ENCODE measurements around the gene GPHN.

Gene GPHN

DNA sequence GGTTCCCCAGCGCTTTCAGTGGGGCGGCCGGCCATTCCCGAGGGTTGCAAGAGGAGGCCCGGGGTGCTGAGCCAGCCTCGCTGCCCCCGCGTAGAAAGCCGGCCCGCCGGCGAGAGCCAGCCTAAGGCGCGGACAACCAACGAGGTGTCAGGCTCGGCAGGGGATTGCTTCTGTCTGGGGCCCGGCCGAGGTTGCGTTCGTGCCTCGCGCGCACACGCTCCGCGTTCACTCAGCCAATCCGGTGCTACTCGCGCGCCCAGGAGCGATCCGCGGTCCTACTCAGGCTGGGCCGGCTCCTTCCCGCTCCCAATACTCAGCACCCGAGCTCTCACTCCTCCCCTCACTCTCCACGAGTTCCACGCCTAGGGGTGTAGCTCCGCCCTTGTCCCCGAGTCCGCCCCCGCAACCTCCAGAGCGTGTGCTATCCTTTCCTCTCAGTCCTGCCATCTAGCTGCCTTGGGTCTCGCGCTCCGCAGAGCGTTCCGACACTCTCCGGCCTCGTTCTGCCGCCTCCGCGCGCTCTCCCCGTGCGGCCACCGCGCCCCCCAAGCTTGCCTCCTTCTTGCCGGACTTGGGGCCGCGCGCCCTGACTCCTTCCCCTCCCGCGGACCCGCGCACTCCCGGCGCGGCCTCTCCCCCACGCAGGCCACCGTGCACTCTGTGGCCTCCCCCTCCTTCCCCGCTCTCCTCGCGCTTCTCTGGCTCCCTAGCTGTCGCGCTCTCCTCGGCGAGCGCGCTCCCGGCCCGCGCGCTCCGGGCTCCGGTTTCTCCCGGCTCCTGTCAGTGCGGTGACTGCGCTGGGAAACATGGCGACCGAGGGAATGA lies at the start of gene GPHN:
Gene GPHN, plus strand, starts transcription at position 426 of the 825 bp plus-strand sequence.
- DNase-seq (ENCODE audit: low spot score): peak; percentile 99

- no peak for DNase-seq (ENCODE audit: low spot score)
Observed at GRCh38 chr14:66459603-66460002, 48.3 kb upstream of the GPHN start.

- DNase-seq (ENCODE audit: low spot score): no peak
Observed at GRCh38 chr14:66464261-66464660, 43.7 kb upstream of the GPHN start.

DNA sequence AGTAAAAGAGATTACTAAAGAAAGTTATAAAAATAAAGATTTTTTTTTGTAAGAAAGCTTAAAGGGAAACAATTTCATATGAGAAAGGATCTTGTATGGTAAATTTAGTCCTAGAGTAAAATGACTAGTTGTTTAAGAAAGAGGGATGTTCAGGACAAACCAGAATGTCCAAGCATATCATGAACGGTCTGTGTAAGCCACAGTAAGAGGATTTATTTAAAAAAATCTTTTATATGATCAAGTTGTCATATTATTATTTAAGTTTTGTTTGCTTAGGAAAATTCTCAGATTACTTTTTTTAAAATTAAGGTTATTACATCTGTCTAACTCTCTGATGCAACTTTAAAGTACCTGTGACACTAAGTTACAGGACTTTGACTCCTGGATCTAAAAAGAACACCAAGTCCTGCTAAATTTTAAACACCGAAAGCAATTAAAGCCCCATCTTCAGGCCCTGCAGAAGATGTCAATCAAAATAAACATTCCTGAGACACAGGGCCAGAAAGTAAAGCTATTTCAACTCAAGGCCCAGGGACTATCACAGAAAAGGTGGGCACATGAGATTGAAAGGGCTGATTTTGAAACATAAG lies 39.1 kb upstream of the GPHN start:
- DNase-seq (ENCODE audit: low spot score): no peak

DNA sequence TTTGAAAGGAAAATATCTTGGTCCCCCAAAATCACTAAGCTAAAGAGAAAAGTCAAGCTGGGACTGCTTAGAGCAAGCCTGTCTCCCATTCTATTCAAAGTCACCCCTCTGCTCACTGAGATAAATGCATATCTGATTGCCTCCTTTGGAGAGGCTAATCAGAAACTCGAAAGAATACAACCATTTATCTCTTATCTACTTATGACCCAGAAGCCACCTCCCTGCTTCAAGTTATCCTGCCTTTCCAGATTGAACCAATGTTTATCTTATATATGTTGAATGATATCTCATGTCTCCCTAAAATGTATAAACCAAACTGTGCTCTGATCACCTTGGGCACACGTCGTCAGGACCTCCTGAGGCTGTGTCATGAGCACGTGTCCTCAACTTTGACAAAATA lies 36.4 kb upstream of the GPHN start:
- DNase-seq (ENCODE audit: low spot score): no peak

DNA sequence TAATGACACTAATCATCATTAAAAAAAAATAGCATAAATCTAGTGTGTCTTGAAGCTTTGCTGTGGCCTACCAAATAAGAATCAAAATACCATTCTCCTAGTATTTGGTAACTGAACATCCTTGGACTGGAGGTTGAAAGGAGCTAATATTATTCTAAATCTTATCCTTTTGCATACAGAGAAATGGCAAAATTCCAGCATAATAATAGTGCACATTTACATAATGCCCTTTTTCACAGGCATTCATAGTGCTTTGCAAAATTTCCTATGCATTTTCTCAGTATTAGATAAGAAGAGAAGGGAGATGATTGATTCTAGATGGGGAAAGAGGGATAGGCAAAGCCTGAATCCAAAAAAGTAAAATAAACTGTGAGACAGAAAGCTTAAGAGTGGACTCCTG lies 35.7 kb upstream of the GPHN start:
- DNase-seq (ENCODE audit: low spot score): no peak

- DNase-seq (ENCODE audit: low spot score): no peak
Observed at GRCh38 chr14:66473223-66473622, 34.7 kb upstream of the GPHN start.

- DNase-seq (ENCODE audit: low spot score): peak; percentile 50
Observed at GRCh38 chr14:66476964-66477363, 31.0 kb upstream of the GPHN start.

DNA sequence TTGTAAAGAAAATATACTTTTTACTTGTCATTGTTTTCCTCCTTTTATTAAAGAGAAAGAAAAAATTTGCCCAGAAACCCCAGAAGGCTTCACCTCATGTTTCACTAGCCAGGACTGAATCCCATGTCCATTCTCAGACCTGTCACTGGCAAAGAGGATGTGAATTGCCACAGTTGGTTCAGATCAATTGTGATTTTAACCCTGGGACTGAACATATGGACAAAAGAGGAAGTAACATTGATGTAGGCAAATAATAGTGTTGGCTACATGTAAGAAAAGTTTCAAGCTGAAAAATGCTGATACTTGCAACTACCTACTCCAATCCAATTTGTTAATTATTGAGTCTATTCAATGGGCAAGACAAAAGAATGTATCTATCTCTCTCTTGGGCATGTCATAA lies 30.4 kb upstream of the GPHN start:
- DNase-seq (ENCODE audit: low spot score): no peak

- no peak for DNase-seq (ENCODE audit: low spot score)
Observed at GRCh38 chr14:66482873-66483272, 25.1 kb upstream of the GPHN start.

GRCh38 chr14:66483322-66483721 lies 24.6 kb upstream of the GPHN start:
- no peak for DNase-seq (ENCODE audit: low spot score)

GRCh38 chr14:66485029-66485428 lies 22.9 kb upstream of the GPHN start:
- DNase-seq (ENCODE audit: low spot score): no peak

- no peak for DNase-seq (ENCODE audit: low spot score)
Observed at GRCh38 chr14:66485910-66486421, 22.0 kb upstream of the GPHN start, which contains the start of gene CCDC196. Gene CCDC196, plus strand, starts transcription at chr14:66486371. Its CDS starts 132 bp downstream, at chr14:66486503.

DNA sequence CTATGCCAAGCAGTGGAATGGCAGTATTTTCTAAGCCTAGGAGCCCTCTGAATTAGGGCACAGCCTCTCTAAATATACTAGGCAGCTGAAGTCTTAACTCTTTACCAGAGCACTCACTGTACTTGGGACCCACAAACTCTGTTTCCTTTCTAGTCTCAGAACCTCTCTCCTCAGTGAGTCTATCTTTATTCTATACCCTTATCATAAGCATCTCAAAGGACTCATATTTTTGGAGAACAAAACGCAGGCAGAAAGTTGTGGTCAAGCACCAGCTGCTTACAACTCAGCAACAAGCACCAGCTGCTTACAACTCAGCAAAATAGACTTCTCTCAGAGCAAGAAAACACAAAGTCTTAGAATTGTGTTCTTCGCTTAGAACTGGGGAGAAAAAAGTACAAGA lies 20.8 kb upstream of the GPHN start:
- DNase-seq (ENCODE audit: low spot score): no peak

GRCh38 chr14:66490143-66491111 lies 17.5 kb upstream of the GPHN start:
- no peak for DNase-seq (ENCODE audit: low spot score)

DNA sequence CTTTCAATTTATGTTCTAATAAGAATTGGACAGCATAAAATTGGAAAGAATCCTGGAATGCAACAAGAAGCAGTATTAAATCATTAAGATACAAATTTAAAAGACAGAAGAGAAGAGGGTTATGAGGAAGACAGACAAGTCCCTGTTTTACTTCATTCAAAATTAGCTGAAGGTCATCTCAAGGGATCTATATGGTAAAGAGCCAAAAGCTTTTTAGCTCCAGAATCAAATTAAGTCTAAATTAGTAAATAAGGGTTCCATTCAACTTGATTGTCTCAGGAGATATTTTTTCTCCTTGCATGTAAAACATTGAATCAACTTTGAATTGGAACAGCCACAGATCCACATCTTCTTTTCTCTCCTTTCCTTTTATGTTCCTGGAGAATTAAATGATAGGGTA lies 14.2 kb upstream of the GPHN start:
- no peak for DNase-seq (ENCODE audit: low spot score)

GRCh38 chr14:66495218-66496098 lies 12.5 kb upstream of the GPHN start:
- DNase-seq (ENCODE audit: low spot score): peak; percentile 74

DNA sequence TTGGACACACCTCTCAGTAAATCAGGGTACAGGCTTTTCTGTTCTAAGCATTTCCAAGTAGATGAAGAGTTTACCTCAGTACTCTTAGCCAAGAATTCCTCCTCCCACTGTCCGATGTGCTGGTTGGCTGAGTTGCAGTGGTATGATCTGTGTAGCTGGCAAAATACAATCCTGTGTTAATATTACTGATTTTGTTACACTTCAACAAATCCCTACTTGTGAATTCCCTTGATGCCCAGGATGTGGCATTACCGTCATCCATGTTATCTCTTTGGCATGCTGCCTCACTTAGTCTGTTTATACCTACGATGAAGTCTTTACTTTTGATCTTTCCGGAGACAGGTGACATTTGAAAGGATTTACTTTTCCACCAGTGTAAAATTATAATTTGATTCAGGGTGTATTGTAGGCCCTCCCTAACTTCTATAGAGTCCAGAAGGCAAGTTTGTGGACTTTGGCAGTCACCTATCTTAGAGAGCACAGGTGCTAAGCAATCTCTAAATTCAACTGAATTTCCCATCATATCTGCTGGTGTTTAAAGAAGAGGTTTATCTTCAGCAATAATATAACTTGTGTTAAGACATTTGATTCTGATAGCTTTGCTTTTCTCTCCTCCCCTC lies 11.6 kb upstream of the GPHN start:
- peak; percentile 61 for DNase-seq (ENCODE audit: low spot score)

- DNase-seq (ENCODE audit: low spot score): peak; percentile 6
Observed at GRCh38 chr14:66496911-66497310, 11.0 kb upstream of the GPHN start.

GRCh38 chr14:66498311-66498710 lies 9.6 kb upstream of the GPHN start:
- no peak for DNase-seq (ENCODE audit: low spot score)

DNA sequence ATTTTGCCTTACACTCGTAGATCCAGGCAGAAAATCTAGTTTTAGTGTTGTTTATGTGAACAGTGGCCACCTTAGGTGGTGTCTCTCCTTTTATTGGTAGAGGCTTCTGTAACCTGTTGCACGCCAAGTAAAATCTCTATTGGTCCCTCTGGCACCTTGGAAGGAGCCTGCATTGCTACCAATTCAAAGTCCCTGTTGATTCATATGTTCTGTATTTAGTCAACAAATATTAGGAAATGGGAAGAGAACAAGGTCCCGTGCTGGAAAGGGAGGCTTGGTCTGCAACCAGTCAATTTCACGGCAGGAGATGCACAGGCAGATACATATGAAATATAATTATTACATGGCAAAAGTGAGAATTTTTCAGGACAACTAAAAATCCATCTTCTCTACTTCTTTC lies 6.4 kb upstream of the GPHN start:
- no peak for DNase-seq (ENCODE audit: low spot score)

All from kidney tubule cell (primary cell).